K562 (cell line): ENCODE results near the gene SH3BGRL2. TPM values are rescaled to one million over a fixed set of nuclear protein-coding genes. Genes with fewer than 3 reads are reported as not detected.
A peak's percentile ranks its signal among the peaks of the same experiment; 100 is the strongest.

Source experiments
- ARHGAP35 ChIP-seq: fragments of 450-650 bp; IDR thresholded peaks from 2 replicates; pipeline ENCODE4 v1.6.1; 2018; ENCODE audit not compliant: partially characterized antibody
- CEBPB ChIP-seq: fragments of 450-650 bp; IDR thresholded peaks from 2 replicates; pipeline ENCODE4 v1.6.1; 2016; ENCODE audit warnings: missing genetic modification characterization, missing compliant biosample characterization
- DNMT1 ChIP-seq: fragments of 450-650 bp; IDR thresholded peaks from 2 replicates; pipeline ENCODE4 v1.6.1; 2016; ENCODE audit warnings: antibody characterized with exemption, mild to moderate bottlenecking
- E2F8 ChIP-seq: fragments of 450-650 bp; IDR thresholded peaks from 2 replicates; pipeline ENCODE4 v1.7.1; 2018; ENCODE audit warnings: mild to moderate bottlenecking, low read depth; ENCODE audit not compliant: partially characterized antibody
- ELF1 ChIP-seq: fragments of 200-800 bp; sonication (Bioruptor generic); IDR thresholded peaks from 2 replicates; pipeline ENCODE4 v1.6.1; 2016; ENCODE audit warnings: missing genetic modification characterization, missing compliant biosample characterization
- FOXA1 ChIP-seq: fragments of 450-650 bp; IDR thresholded peaks from 2 replicates; pipeline ENCODE4 v1.6.1; 2016; ENCODE audit warnings: mild to moderate bottlenecking, borderline replicate concordance
- GABPB1 ChIP-seq: sonication (generic); formaldehyde crosslinking; IDR thresholded peaks from 2 replicates; pipeline ENCODE4 v1.8.0; 2022; ENCODE audit warnings: mild to moderate bottlenecking, missing genetic modification reagents
- KDM4B ChIP-seq, 2 experiments: fragments of 450-650 bp in 1 of 2; sonication (generic) in 1 of 2; IDR thresholded peaks; 2 replicates each; pipeline ENCODE4 v1.6.1; 2016 to 2017; ENCODE audit warnings: borderline replicate concordance in 2 of 2, antibody characterized with exemption in 1 of 2, low read depth in 1 of 2, mild to moderate bottlenecking in 1 of 2
- PHB2 ChIP-seq: fragments of 450-650 bp; IDR thresholded peaks from 2 replicates; pipeline ENCODE4 v1.6.1; 2017; ENCODE audit warnings: low read depth
- RREB1 ChIP-seq: fragments of 250-450 bp; sonication (Bioruptor Pico); IDR thresholded peaks from 2 replicates; pipeline ENCODE4 v1.4.0; 2020
- TBP ChIP-seq: optimal IDR thresholded peaks from 2 replicates; pipeline ENCODE3; 2011; ENCODE audit warnings: low read depth, low read length, improper control_type of control experiment
- THAP12 ChIP-seq: fragments of 250-450 bp; sonication (Bioruptor Pico); IDR thresholded peaks from 2 replicates; pipeline ENCODE4 v1.9.0; 2021; ENCODE audit warnings: mild to moderate bottlenecking, inconsistent platforms
- ZEB2 ChIP-seq: fragments of 450-650 bp; IDR thresholded peaks from 2 replicates; pipeline ENCODE4 v1.6.1; 2016
- ZNF354B ChIP-seq: fragments of 250-450 bp; sonication (Bioruptor Pico); IDR thresholded peaks from 2 replicates; pipeline ENCODE4 v1.4.0; 2020
- ZNF398 ChIP-seq: fragments of 250-450 bp; sonication (Bioruptor Pico); IDR thresholded peaks from 2 replicates; pipeline ENCODE4 v1.8.0; 2021; ENCODE audit warnings: moderate library complexity, mild to moderate bottlenecking, inconsistent platforms
- ZNF699 ChIP-seq: fragments of 250-450 bp; sonication (Bioruptor Pico); IDR thresholded peaks from 2 replicates; pipeline ENCODE4 v1.8.0; 2021; ENCODE audit warnings: mild to moderate bottlenecking, moderate library complexity; ENCODE audit not compliant: insufficient replicate concordance
- polyA plus RNA-seq, 8 experiments: library from polyadenylated mRNA; depleted of rRNA in 4 of 8; stranded (reverse) in 5 of 8; unstranded in 3 of 8; fragments of >200 nt; fragmentation: Nextera tagmentation in 2 of 8; fragmentation: Illumina TruSeq in 1 of 8; extraction: Ambion mirVana in 2 of 8; extraction: Trizol in 1 of 8; gene quantifications; 2 replicates each; pipeline versions ENCODE4 v1.2.1 to v1.2.3, GENCODE V29; 2011 to 2014; ENCODE audit warnings: inconsistent platforms in 1 of 8, missing spikeins in 1 of 8
- total RNA-seq, 7 experiments: library from RNA; depleted of rRNA in 6 of 7; stranded (reverse); fragments of >200 nt in 6 of 7; fragmentation: Illumina TruSeq in 2 of 7; extraction: Trizol in 2 of 7; gene quantifications; 2 replicates each; pipeline versions ENCODE4 v1.2.1 to v1.2.3, GENCODE V29; 2011 to 2021; ENCODE audit warnings: low replicate concordance in 1 of 7

The SH3BGRL2 gene
- total and polyA plus RNA-seq, 9 of the 15 experiments (the other 6 are each of a cell fraction or from before 2014, with no cell fraction given), result 4.4 to 12.1 (median 7.3) TPM

- no peak for TF ChIP-seq ARHGAP35
- peak; percentile 48 for TF ChIP-seq CEBPB (tag)
- no peak for TF ChIP-seq THAP12 (CRISPR knock-in tag)
- TF ChIP-seq DNMT1, result no peak
- no peak for TF ChIP-seq TBP
- no peak for TF ChIP-seq ZNF699
- TF ChIP-seq E2F8, result no peak
- no peak for TF ChIP-seq GABPB1 (CRISPR knock-in tag)
- TF ChIP-seq ELF1, result no peak
- no peak for TF ChIP-seq PHB2
- no peak for TF ChIP-seq ZNF398 (CRISPR knock-in tag)
- no peak for TF ChIP-seq KDM4B (IDR thresholded peaks at IDR 0.05; ENCODE audit: borderline replicate concordance in 2 of 2, low read depth in 1 of 2)
- no peak for TF ChIP-seq ZNF354B (CRISPR knock-in tag)
- no peak for TF ChIP-seq FOXA1
- TF ChIP-seq ZEB2, result peak; percentile 91
- TF ChIP-seq RREB1, result no peak
These were observed 31.3 kb upstream of the SH3BGRL2 start (continued) for GRCh38 chr6:79599725-79600259.
